Left renal cortex interstitium (tissue), 4 donors: Measurements from ENCODE around the gene TRPM3. TPM values are rescaled to one million over a fixed set of nuclear protein-coding genes. Genes with fewer than 3 reads are reported as not detected.
A peak's percentile ranks its signal among the peaks of the same experiment; 100 is the strongest.

Source experiments
- DNase-seq, 4 donors: peaks; one replicate each; pipeline ENCODE4 v3.0.0-alpha.2; 2013; ENCODE audit warnings: low read depth in 4 of 4, low spot score in 2 of 4, missing footprints in 1 of 4
- polyA plus RNA-seq, 4 donors: library from polyadenylated mRNA; unstranded; fragments of 120-200 nt; gene quantifications; one replicate each; pipeline ENCODE4 v1.2.1, GENCODE V29; 2013; ENCODE audit not compliant: insufficient read length in 4 of 4

The TRPM3 gene
- polyA plus RNA-seq, 4 donors, result 12.1 to 17.6 (median 15.1) TPM

- DNase-seq, result no peak
Measured at GRCh38 chr9:70500793-70501192, 620.6 kb downstream of the TRPM3 start.

DNA sequence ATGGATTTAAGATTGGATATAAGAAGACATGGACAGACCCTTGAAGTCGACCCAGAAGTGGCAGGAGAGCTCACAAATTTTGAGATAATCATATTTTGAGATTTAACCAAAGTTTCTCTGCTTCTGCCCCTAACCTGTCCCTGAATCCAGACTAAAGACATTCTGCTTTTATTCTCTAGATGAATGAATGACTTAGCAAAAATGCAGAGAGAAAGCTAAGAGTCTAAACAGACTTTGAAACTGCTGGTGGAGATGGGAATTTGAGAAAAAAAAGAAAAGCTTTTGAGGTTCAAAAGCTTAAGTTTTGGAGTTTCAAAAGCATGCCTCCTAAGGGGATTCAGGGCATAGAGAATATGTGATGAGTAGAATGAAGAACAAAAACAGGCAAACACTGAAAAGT is 621.8 kb downstream of the TRPM3 start:
- DNase-seq, result no peak

DNA sequence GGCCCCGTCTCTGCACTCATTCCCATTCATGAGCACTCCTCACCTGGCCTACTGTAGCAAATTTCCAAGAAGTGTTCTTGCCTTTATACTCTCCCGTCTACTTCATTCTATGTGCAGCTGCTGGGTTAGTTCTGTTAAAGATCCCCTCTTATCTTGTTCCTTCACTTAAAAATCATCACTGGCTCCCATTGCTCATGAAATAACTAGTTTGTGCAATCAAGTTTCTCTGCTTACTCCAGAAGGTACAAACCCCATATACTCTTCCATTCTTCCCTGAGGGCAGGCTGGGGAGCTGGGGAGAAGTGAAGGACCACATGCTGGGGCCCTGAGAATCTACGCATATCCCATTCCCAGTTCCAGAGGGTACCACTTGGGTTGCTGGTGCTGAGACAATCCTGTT is 622.6 kb downstream of the TRPM3 start:
- DNase-seq, result no peak

DNA sequence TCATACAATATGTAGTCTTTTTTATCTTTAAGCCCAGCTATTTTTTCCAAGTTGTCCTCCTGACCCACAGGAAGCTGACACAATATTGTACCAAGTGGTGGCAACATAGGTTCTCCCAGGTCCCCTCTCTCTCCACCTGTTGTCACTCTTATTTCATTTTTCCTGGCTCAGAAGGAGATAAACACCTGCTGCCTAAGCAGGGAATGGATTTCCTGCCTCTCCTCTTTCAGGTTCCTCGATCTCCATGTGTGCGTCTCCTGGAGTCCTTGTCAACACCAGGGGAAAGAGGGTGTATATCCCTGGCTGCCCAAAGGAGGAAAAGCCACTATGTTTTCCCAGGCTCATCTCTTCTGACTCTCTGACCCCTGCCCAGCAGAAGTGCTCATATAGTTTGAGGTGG is 625.2 kb downstream of the TRPM3 start:
- DNase-seq, result no peak

DNA sequence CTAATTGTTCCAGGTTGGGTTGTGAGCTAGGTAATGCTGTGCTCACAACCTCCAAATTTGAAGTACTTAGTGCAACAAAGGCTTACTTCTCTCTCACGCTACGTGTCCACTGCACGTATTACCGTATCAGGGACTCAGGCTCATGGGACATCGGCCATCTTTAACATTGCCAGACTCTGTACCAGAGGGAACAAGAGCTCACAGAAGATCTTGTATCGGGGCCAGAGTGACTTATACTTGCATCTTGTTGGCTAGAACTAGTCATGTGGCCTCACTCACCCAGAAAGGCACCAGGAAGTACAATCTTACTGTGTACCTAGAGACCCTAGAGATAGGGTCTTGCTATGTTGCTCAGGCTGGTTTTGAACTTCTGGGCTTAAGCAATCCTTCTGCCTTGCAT is 625.9 kb downstream of the TRPM3 start:
- no peak for DNase-seq

DNA sequence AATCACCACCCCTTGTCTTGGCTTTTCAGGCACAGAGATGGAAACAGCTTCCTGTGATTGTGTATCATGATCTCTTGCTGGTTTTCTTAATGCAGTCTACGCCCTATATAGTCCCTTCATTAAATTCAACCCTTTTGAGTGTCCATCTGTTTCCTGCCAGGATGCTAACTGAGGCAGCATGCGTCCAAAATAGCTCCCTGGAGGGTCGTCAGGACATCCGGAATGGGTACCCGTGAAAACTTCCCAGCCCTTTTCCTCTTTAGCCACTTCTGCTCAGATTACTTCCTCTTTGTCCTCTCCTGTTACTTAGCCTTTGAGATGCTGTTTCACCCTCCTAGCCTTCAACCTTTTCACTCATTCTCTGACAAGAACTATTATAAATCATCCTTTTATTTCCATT is 627.2 kb downstream of the TRPM3 start:
- no peak for DNase-seq

DNA sequence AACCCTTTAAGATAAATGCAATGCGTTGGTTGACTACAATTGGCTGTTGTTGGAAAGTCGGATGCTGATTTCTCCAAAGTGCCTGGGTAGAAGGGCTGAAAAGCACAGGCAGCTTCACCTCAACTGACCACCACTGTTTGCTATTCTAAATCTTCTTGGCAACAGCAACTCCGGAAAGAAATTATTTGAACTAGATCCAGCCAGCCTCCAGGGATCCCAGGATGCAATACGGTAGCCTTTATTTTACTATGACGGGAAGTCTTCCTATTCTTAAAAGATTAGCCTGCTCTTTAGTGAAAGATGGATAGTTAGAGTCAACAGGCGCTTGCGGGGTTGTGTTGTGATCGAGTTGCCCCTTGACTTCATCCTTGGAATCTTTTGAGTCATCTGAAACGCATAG is 628.4 kb downstream of the TRPM3 start:
- DNase-seq, result no peak

GRCh38 chr9:70492319-70492777 is 629.1 kb downstream of the TRPM3 start:
- DNase-seq, result no peak

- no peak for DNase-seq
Measured at GRCh38 chr9:70491426-70492318, 629.7 kb downstream of the TRPM3 start.

GRCh38 chr9:70490478-70490877 is 630.9 kb downstream of the TRPM3 start:
- no peak for DNase-seq

- no peak for DNase-seq
Measured at GRCh38 chr9:70488793-70489105, 632.7 kb downstream of the TRPM3 start.

GRCh38 chr9:70488098-70488792 is 633.2 kb downstream of the TRPM3 start:
- DNase-seq, result no peak

DNA sequence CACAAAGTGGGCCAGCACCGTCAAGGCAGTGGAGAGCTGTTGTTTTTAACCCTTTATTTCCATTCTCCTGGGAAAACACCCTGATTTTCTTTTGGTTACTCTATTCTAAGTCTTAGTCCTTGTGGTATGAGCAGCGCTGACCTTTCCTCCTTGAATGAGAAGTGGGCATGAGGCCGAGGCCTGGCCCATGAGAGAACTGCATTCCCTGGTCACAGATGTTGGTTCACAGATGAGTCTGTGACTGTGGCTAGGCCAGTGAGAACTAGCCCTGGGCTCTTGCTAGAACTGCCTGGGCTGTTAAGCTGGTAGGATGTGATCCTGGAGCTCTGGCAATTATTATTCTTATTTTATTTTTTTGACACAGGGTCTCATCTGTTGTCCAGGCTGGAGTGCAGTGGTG is 635.3 kb downstream of the TRPM3 start:
- no peak for DNase-seq

- no peak for DNase-seq
Measured at GRCh38 chr9:70485273-70485858, 636.1 kb downstream of the TRPM3 start.

DNA sequence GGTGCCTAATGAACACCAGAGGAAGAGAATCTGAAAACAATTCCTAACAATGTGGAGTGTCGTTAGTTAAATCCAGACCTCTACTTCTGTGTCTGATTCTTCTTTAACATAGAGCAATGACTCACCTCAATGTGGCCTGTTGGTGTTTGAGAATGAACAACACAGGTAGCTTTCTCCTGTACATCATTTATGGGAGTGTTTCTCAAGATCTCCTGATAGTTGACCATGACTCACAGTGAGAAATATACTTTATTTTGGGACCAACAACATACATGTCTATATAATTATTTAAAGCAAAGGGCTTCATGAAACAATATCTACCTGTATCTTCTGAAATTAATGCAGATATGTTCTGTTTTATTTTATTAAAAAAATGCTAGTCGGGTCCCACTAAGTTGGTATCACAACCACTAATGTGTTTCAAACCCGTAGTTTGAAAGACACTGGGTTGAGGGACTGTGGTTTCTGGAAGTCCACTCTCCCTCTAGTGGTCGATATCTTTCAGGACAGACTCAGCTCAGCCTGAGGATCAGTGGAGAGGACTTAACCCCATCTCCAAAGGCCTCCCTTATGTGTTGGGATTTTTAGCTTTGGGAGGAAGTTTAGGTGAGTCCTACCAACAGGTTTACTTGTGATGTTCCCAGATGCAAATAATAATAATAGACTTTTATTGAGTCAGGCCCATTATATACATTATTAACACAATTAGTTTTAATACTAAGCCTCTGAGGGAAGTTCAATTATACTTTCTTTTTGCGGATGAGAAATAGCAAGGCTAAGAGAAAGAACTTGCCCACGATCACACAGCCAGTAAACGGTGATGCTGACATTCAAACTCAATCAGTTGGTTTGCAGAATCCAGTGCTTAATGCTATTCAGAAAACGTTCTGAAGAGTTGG is 636.9 kb downstream of the TRPM3 start:
- no peak for DNase-seq

- DNase-seq, result no peak
Measured at GRCh38 chr9:70481471-70481870, 640.0 kb downstream of the TRPM3 start.

GRCh38 chr9:70480405-70480980 is 640.9 kb downstream of the TRPM3 start:
- peak in 2 of 4 donors; percentile 17 to 29 for DNase-seq

DNA sequence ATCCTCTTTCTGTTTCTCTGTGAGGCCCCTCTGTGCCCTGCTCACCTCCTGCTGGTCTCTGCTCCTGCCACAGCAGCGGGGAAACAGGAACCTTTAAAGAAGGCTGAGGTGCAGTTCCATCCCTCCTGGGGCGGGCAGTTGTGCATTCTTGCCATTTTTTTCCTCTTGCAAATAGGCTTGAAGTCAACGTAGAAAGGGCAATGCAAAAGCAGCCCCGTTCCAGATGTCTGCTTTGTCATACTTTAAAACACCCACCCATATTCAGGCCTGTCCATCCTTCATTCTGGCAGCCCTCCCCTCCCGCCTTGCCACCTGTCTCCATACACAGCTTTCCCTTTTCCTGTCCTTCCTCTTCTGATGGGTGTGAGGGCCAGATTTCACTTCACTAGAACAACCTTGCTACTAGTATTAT is 641.5 kb downstream of the TRPM3 start:
- no peak for DNase-seq
